Activated naive CD4-positive, alpha-beta T cell treated with anti-CD3 and anti-CD28 coated beads, Interleukin-2, amount 50 U/mL, for 24 hours (primary cell): ENCODE measurements around the gene BCL3.
"Not testable (repeated sequence)": the region's sequence is repeated elsewhere in the genome, so short reads cannot be mapped to it uniquely, and the experiment has no call there.

Experiments
- H3K27ac Mint-ChIP-seq: one replicate; pipeline ENCODE4 v1.8.0; 2021; ENCODE audit warnings: mild to moderate bottlenecking, mixed read lengths
- H3K27me3 Mint-ChIP-seq: one replicate; pipeline ENCODE4 v1.8.0; 2021; ENCODE audit warnings: mixed read lengths
- H3K36me3 Mint-ChIP-seq: one replicate; pipeline ENCODE4 v1.8.0; 2021; ENCODE audit warnings: mixed read lengths
- H3K4me1 Mint-ChIP-seq: one replicate; pipeline ENCODE4 v1.8.0; 2021; ENCODE audit warnings: mixed read lengths
- H3K4me3 Mint-ChIP-seq: one replicate; pipeline ENCODE4 v1.8.0; 2021; ENCODE audit warnings: mild to moderate bottlenecking, mixed read lengths
- H3K9me3 Mint-ChIP-seq: one replicate; pipeline ENCODE4 v1.8.0; 2021; ENCODE audit warnings: mixed read lengths

The BCL3 gene

DNA sequence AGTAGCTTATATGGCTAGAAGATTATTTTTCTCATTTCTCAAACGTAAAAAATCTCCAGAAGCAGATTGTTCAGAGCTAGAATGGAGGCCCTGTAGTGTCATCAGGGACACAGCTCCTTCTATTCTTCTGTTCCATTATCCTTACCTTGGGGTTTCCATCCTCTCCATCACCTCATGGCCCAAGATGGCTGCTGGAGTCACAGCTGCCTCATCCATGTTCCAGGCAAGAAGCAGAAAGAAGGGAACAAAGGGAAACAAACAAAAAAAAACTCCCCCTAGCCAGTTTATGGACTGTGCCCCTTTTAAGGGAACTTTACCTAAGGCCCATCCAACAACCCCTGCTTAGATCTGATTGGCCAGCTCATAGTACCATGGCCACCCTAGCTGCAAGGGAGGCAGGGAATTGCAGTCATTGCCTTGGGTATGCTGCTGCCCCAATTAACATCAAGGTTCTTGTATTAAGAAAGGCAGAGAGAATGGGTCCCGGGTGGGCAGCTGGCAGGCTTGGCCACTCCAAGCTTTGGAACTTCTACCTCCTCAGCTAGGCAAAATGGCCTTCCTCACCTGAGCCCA is 33.8 kb upstream of the BCL3 start:
- Mint-ChIP-seq H3K36me3 (no peaks in the 10 kb centered on the region), H3K27me3 (no peaks in the 10 kb centered on the region), H3K9me3 (peaks cover 7% of the 10 kb centered on the region), H3K27ac (no peak overlapping the region), H3K4me1 (no peaks in the 10 kb centered on the region), H3K4me3 (no peak overlapping the region)

DNA sequence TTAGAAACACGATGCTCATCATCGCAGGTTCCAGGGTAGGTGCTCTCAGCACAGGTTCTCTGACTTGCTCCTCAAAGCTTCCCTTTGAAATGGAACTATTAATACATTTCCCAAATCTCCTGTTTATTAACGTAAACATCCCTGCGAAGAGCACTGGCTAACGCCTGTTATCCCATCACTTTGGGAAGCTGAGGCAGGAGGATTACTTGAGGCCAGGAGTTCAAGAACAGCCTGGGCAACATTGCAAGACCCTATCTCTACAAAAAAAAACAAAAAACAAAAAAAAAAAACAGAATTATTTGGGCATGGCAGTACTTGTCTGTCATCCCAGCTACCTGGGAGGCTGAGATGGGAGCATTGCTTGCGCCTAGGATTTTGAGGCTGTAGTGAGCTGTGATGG is 30.9 kb upstream of the BCL3 start:
- no peaks in the 10 kb centered on the region for H3K36me3 Mint-ChIP-seq
- no peak overlapping the region for H3K27ac Mint-ChIP-seq
- H3K27me3 Mint-ChIP-seq = no peaks in the 10 kb centered on the region
- peaks cover 7% of the 10 kb centered on the region for H3K9me3 Mint-ChIP-seq
- peaks cover 4% of the 10 kb centered on the region for H3K4me1 Mint-ChIP-seq
- no peak overlapping the region for H3K4me3 Mint-ChIP-seq

- Mint-ChIP-seq H3K27me3 (no peaks in the 10 kb centered on the region), H3K4me1 (peaks cover 8% of the 10 kb centered on the region), H3K4me3 (no peak overlapping the region), H3K27ac (no peak overlapping the region), H3K36me3 (no peaks in the 10 kb centered on the region), H3K9me3 (peaks cover 7% of the 10 kb centered on the region)
Measured at GRCh38 chr19:44718441-44719261, 29.9 kb upstream of the BCL3 start.

- no peaks in the 10 kb centered on the region for H3K27me3 Mint-ChIP-seq
- H3K36me3 Mint-ChIP-seq = no peaks in the 10 kb centered on the region
- H3K27ac Mint-ChIP-seq = no peak overlapping the region
- H3K9me3 Mint-ChIP-seq = peaks cover 7% of the 10 kb centered on the region
- peaks cover 15% of the 10 kb centered on the region for H3K4me1 Mint-ChIP-seq
- H3K4me3 Mint-ChIP-seq = no peak overlapping the region
Measured at GRCh38 chr19:44719262-44719701, 29.2 kb upstream of the BCL3 start.

- H3K27ac Mint-ChIP-seq, H3K27me3 Mint-ChIP-seq, H3K36me3 Mint-ChIP-seq, H3K9me3 Mint-ChIP-seq, H3K4me3 Mint-ChIP-seq: not testable (repeated sequence)
- H3K4me1 Mint-ChIP-seq = peaks cover 21% of the 10 kb centered on the region
Measured at GRCh38 chr19:44720396-44720795, 28.1 kb upstream of the BCL3 start.

DNA sequence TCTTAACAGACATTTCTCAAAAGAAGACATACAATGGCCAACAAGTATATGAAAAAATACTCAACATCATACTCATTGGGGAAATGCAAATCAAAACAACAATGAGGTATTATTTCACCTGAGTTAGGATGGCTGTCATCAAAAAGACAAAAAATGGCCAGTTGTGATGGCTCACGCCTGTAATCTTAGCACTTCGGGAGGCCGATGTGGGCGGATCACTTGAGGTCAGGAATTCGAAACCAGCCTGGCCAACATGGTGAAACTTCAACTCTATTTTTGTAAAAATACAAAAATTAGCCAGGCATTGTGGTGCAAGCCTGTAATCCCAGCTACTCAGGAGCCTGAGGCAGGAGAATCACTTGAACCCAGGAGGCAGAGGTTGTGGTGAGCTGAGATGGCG is 27.6 kb upstream of the BCL3 start:
- no peak overlapping the region for H3K27ac Mint-ChIP-seq
- peaks cover 21% of the 10 kb centered on the region for H3K4me1 Mint-ChIP-seq
- H3K4me3 Mint-ChIP-seq = no peak overlapping the region
- H3K36me3 Mint-ChIP-seq = no peaks in the 10 kb centered on the region
- H3K27me3 Mint-ChIP-seq = no peaks in the 10 kb centered on the region
- H3K9me3 Mint-ChIP-seq = no peaks in the 10 kb centered on the region

- not testable (repeated sequence) for H3K27me3 Mint-ChIP-seq, H3K9me3 Mint-ChIP-seq, H3K27ac Mint-ChIP-seq, H3K36me3 Mint-ChIP-seq, H3K4me3 Mint-ChIP-seq
- peaks cover 21% of the 10 kb centered on the region for H3K4me1 Mint-ChIP-seq
Measured at GRCh38 chr19:44721369-44721768, 27.1 kb upstream of the BCL3 start.

DNA sequence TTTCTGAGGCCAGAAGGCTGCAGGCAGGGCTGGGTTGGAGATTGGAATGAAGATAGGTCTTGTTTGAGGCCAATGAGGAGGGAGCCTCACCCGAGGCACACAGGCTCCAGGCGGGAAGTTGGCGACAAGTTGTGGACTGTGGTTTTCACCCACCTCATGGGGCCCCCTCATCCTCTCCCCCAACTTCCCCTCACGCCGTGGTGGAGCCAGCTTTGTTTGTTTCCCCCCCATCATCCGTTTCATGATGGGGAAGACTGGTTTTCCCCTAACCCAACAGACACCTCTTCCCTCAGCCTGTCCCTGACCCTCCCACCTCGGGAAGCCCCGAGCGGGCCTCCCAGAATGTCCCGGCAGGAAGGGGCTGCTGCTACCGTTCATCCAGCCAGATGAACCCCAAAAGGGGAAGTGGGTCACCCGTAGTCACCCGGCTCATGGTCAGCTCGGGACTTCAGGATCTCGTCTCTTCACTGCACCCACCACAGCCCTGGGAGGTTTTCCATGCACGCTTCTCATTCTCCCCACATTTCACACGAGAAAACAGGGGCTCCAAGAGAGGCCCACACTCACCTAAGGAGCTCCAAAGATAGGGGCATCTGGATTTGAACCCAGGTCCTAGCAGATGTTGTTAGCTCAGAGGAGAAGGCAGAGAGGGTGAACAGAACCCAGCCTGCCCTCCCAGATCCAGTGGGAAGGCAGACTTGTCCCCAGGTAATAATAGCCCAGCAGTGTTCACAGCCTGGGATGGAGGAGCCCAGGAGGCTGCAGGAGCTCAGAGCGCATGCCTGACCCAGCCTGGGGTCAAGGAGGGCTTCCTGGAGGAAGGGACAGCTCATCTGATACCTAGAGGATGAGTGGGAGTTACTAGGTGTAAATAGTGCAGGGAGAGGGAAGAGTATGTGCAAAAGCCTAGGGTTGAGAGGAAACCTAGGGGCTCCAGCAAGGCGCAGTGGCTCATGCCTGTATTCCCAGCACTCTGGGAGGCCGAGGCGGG is 26.1 kb upstream of the BCL3 start:
- H3K36me3 Mint-ChIP-seq = no peaks in the 10 kb centered on the region
- no peaks in the 10 kb centered on the region for H3K9me3 Mint-ChIP-seq
- H3K27me3 Mint-ChIP-seq = no peaks in the 10 kb centered on the region
- H3K4me3 Mint-ChIP-seq = no peak overlapping the region
- peaks cover 21% of the 10 kb centered on the region for H3K4me1 Mint-ChIP-seq
- no peak overlapping the region for H3K27ac Mint-ChIP-seq

GRCh38 chr19:44723299-44723951 is 25.1 kb upstream of the BCL3 start:
- H3K27ac Mint-ChIP-seq = no peak overlapping the region
- H3K9me3 Mint-ChIP-seq = no peaks in the 10 kb centered on the region
- H3K4me3 Mint-ChIP-seq = no peak overlapping the region
- no peaks in the 10 kb centered on the region for H3K36me3 Mint-ChIP-seq
- H3K4me1 Mint-ChIP-seq = peaks cover 30% of the 10 kb centered on the region
- H3K27me3 Mint-ChIP-seq = no peaks in the 10 kb centered on the region

DNA sequence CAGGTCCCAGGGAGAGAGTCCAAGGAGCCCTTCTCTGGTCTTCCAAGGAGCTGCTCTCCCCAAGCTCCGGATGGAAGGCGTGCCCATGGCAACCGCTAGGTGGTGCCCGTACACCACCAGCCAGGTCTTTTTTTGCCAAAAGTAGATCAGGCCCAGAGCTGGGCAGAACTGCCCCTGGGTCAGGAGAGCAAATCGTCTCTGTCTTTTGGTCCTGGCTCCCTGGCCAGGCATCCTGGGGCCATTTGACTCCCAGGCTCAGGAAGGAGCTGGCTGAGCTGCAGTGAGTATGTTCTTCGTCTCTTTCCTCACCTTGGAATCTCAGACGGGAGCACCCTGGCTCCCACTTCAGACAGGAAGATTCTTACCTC is 24.6 kb upstream of the BCL3 start:
- peaks cover 30% of the 10 kb centered on the region for H3K4me1 Mint-ChIP-seq
- no peaks in the 10 kb centered on the region for H3K27me3 Mint-ChIP-seq
- H3K27ac Mint-ChIP-seq = no peak overlapping the region
- H3K4me3 Mint-ChIP-seq = no peak overlapping the region
- no peaks in the 10 kb centered on the region for H3K36me3 Mint-ChIP-seq
- H3K9me3 Mint-ChIP-seq = no peaks in the 10 kb centered on the region

DNA sequence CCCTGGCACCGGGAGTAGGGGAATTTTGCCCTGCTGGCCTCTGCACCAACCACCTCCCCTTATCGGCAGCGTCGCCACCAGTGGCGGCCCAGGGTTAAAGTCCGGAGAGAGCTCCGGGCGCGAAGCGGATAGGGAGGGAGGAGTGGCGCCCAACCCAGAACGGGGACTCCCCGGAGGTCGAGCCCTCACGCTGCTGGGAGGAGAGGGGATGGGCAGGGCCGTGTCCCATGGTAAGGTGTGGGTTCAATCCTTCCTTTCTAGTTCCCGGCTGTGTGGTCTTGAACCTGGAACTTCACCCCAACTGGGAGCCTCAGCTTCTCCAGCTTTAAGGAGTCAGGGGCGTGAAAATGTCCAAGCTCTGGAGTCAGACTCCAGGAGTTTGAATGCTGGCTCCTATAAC is 23.3 kb upstream of the BCL3 start:
- Mint-ChIP-seq H3K4me3 (no peak overlapping the region), H3K36me3 (no peaks in the 10 kb centered on the region), H3K4me1 (peaks cover 30% of the 10 kb centered on the region), H3K27ac (no peak overlapping the region), H3K27me3 (no peaks in the 10 kb centered on the region), H3K9me3 (no peaks in the 10 kb centered on the region)

DNA sequence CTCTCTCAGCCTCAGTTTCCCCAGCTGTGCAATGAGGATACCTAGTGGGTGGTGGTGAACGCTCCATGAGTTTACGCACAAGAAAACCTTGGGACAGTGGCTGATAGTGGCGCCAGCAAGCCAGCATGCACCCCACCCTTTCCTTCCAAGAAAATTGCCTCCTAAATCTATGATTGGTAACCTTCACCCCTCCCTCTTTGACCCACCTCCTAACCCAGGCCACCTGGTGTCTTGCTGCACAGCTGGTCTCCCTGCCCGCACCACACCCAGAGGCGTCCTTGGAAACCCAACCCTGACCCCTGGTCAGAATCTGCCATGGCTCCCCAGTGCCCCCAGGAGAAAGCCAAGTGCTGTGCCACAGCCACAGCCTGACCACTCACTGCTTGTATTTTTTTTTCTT is 22.8 kb upstream of the BCL3 start:
- H3K4me3 Mint-ChIP-seq = no peak overlapping the region
- H3K36me3 Mint-ChIP-seq = no peaks in the 10 kb centered on the region
- H3K9me3 Mint-ChIP-seq = no peaks in the 10 kb centered on the region
- peaks cover 30% of the 10 kb centered on the region for H3K4me1 Mint-ChIP-seq
- peak overlapping the region; percentile 12 for H3K27ac Mint-ChIP-seq
- H3K27me3 Mint-ChIP-seq = no peaks in the 10 kb centered on the region

- Mint-ChIP-seq H3K36me3 (no peaks in the 10 kb centered on the region), H3K27me3 (no peaks in the 10 kb centered on the region), H3K4me3 (no peak overlapping the region), H3K4me1 (peaks cover 30% of the 10 kb centered on the region), H3K27ac (no peak overlapping the region), H3K9me3 (no peaks in the 10 kb centered on the region)
Measured at GRCh38 chr19:44726465-44726864, 22.0 kb upstream of the BCL3 start.

DNA sequence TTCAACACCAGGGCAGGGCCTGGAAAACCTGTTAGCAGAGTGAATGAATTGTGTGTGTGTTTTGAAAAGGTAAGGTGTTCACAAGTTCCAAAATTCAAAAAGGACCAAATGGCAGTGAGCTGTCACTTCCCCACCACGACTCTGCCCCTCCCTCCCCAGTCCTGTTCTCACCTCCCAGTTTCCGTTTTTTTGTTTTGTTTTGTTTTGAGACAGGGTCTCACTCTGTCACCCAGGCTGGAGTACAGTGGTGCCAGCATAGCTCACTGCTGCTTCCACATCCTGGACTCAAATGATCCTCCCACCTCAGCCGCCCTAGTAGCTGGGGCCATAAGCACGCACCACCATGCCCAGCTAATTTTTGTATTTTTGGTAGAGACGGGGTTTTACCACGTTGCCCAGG is 20.3 kb upstream of the BCL3 start:
- Mint-ChIP-seq H3K4me1 (peaks cover 26% of the 10 kb centered on the region), H3K27me3 (no peaks in the 10 kb centered on the region), H3K9me3 (no peaks in the 10 kb centered on the region), H3K4me3 (no peak overlapping the region), H3K27ac (no peak overlapping the region), H3K36me3 (no peaks in the 10 kb centered on the region)

- Mint-ChIP-seq H3K4me3 (no peak overlapping the region), H3K9me3 (no peaks in the 10 kb centered on the region), H3K4me1 (peaks cover 12% of the 10 kb centered on the region), H3K27ac (no peak overlapping the region), H3K27me3 (no peaks in the 10 kb centered on the region), H3K36me3 (no peaks in the 10 kb centered on the region)
Measured at GRCh38 chr19:44729516-44730033, 18.9 kb upstream of the BCL3 start.
